Stimulated activated CD4-positive, alpha-beta T cell treated with anti-CD3 and anti-CD28 coated beads, Interleukin-15, amount 100 ng/mL, for 48 hours (primary cell): Measurements from ENCODE around the gene HS3ST3B1.
A peak's percentile ranks its signal among the peaks of the same experiment; 100 is the strongest.

ENCODE experiments used
- DNase-seq, 2 donors: peaks; one replicate each; pipeline ENCODE4 v3.0.0-alpha.2; 2020; ENCODE audit warnings: low read depth in 2 of 2

Gene HS3ST3B1

GRCh38 chr17:14354807-14355206 lies 53.9 kb downstream of the HS3ST3B1 start:
- no peak for DNase-seq

GRCh38 chr17:14355556-14355955 lies 54.7 kb downstream of the HS3ST3B1 start:
- no peak for DNase-seq

DNA sequence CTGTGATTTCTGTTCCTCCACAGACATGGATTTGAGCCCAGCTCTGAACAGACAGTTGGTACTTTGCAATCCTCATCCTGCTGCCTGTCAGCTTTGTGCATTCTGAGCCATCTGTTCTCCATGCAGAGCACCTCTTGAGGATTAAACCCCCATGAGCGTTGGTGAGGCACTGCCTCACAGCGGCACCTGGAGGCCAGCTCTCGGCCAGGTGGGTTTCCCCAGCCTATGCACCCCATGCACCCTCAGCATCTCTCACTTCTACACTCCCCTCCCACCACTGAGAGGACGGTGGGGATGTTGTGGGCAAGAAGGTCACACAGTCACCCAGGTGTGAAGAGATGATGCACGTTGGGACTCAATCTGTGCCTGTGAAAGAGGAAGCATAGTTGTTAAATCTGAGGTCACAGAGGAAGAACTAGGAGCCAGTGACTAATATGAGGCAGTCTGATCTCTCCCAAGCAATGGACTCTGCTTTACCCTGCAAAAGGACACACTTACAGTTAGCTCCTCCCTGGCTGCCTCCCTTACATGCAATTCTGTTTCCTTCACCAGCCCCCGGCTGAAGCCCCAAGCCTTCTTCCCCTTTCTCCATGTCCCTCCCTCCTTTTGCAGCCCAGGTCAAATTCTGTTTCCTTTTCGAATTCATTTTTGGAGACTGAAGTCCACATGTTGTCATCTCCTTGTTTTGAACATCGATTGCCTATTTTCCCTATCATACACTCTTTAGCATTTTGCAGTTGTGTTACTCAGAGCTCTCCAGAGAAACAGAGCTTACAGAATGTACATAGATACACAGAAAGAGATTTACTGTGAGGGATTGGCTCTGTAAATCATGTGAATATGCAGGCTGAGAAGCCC lies 58.5 kb downstream of the HS3ST3B1 start:
- DNase-seq, result peak; percentile 23 to 31

DNA sequence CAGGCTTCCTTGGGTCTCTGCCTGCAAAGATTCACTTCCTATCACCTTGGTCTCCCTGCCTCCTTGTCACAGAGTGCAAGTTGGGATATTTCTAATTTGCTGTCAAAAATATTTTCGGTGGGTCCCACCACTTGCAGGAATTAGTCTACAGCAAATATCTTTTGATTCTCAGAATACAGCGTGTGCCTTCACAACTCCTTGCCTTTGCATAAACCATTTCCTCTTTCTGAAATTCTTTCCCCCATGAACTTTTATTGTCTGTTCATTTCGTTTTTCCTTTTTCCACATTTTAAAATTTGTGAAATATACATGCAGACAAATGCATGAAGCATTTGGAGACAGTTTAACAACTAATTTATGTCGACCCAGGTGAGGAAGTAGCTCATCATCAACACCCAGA lies 60.0 kb downstream of the HS3ST3B1 start:
- no peak for DNase-seq

DNA sequence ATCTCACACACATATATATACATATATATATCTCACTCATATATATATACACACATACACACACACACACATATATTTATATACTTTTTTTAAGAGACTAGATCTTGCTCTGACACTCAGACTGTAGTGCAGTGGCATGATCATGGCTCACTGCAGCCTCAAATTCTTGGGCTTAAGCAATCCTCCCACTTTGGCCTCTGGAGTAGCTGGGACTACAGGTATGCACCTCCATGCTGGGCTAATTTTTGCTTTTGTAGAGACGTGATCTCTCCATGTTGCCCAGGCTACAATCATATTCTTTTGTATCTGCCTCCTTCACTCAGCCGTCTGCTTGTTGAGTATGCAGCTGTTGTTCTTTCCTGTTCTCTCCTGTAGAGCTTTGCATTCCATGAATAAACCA lies 60.6 kb downstream of the HS3ST3B1 start:
- no peak for DNase-seq

DNA sequence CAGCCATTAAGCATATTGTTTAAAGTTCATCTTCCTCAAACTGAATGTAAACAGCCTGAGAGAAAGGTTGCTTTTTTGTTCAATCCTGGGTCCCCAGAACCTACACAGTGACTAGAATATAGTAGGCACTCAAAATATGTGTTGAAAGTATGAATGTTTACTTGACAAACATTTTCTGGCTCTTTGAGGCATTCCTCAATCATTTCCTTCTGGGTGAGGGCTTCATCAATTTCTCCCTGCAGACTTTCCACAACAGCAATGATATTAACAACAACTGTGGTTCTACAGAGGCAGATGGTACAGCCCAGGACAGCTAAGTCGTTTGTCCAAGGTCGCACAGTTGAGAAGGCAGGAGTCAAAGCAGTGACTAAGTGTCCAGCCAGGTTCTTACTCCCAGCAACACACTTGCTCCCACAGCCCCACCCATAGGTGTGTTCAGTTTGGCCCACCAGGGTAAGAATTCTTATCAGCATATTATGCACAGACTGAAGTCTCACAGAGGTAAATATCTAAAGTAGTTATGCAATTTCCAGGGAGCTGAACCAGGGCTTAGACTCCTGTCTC lies 61.1 kb downstream of the HS3ST3B1 start:
- DNase-seq, result no peak

DNA sequence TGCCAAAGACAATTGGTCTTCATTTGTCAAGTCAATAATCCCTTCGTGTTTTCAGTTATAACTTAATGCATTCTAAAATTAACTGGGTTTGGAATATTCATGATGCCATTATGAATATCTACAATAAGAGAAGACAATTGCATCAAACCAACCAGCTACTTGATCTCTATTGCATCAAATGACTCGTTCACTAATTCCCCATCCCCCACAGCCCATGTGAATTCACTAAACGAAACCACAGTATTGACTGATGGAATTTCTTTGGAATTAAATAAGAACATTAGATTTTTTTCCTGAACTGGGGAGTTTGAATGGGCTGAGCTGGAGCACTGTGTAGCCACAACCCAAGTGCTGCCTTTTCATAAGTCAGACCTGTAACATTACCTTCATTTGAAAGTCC lies 65.3 kb downstream of the HS3ST3B1 start:
- no peak for DNase-seq

DNA sequence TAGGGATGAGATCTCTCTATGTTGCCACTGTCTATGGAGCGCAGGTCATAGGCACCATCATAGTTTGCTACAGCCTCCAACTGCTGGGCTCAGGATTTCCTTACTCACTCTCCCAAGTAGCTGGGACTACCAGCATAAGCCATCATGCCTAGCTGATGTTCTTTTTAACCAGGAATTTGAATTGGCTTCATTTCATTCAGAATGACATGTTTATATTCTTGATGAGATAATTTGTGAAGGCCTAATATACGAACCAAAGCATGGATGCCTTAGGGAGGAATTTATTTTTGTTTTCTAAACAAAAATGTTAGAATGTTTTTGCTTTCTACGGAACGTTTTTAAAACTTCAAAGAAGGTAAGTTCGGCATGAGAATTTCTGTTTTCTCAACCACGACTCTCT lies 71.6 kb downstream of the HS3ST3B1 start:
- DNase-seq, result no peak

DNA sequence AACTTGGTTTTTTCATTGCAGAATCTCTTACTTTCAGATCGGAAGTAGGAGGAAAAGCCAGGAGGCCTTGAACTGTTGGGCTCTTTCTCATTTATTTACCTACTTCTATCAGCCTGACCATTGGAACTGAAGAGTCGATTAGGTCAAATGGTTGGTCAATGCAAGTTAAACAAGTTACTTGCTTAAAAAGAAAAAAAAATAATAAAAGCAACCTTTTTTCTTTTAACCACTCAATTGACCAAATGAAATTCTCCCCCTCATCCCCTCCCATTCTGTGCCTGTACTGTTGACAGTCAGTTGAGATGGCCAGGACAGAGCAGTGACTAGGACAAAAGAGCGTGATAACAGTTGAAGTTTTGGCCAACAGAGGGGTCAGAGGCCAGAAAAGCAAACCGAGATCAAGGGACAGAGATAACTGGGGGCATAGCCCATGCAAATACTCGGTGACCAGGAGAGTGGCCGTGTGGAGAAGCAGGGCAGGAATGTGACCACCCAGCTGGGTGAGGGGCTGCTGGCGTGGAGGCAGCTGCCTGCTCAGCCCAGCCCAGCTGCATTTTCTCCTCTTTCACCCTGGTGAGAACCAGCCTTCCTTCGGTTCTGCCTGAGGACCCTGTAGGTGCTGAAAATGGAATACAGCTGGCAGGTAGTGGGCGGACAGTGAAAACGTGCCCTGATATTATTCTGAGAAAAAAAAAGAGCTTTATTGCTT lies 72.2 kb downstream of the HS3ST3B1 start:
- no peak for DNase-seq

DNA sequence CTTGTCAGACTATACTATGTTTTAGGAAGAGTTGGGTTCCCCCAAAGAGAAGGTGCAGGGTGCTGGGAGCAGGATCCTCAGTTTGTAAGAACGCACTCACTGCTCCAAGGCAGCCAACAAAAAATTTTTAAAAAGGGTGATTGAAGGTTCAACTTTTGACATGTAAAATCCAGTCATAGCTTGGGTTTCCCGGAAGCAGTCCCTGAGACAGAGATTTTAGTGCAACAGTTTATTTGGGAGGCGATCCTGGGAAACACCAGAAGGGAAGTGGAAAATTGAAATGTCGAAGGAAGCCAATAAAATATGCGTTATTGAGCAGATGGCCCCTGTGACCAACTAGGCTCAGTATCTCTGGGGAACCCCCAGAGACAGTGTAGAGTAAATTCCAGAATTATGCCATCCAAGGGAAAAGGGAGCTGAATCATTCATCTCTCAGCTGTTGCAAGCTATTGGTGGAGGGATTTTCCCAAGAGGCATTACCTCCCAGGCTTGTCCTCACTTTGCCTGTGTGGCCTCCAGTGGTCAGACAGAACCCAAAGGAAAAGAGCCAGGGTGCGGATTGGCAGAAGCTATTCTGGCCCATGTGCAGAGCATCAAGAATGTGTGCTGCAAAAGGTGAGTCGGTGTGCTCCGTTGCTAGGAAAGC lies 72.9 kb downstream of the HS3ST3B1 start:
- DNase-seq, result no peak

- no peak for DNase-seq
Measured at GRCh38 chr17:14374268-14374667, 73.4 kb downstream of the HS3ST3B1 start.

GRCh38 chr17:14376666-14377065 lies 75.8 kb downstream of the HS3ST3B1 start:
- DNase-seq, result no peak

- DNase-seq, result no peak
Measured at GRCh38 chr17:14381606-14382005, 80.7 kb downstream of the HS3ST3B1 start.

DNA sequence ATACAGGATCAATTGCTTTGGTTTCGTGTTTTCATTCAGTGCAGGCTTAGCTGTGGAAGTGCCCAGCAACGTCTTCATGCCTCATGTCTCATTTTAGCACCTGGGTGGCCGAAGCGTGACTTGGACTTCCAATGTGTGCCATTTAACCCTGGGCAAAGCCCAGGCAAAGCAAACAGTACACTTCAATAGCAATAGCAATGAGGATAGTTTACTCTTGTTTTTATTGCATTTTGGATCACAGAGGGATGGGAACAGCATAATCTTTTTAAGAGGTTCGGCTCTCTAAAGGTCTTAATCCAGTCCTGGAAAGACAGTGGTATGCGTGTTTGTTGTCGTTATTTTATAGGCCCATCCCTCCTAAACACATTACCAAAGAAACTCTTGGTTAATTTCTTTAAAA lies 86.2 kb downstream of the HS3ST3B1 start:
- no peak for DNase-seq

DNA sequence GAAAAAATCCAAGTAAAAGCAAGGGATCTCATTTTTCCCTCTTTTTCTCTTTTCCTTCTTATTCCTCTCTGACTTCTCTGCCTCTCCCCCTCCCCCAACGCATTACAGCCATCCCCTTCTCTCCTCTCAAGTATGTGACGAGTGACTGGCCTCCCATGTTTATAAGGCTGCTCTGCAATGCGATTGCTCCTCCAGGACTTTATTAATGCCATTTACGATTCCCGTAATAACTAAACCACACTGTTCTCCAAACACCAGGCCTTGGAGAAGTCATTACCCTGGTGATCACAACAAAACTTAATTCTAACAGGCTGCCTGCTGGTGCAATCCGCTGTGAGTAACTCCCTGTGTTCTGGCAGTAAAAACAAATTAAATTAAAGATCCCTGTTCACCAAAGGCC lies 88.8 kb downstream of the HS3ST3B1 start:
- no peak for DNase-seq

DNA sequence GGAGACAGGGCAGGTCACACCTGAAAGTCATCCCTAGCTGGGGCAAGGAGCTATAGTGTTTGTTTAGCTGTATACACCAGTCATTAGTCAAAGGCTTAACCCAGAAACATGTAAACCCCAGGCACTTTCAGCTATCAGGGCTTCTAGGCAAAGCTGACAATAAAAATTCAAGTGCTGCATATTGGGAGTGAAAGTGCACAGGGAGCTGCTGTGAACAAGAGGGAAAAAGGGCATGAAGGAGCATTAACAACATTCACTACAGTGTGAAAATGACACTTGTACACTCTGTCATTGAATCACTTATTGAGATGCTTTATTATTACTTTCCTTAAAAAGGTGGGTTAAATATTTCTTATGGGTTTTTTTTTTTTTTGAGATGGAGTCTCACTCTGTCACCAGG lies 92.8 kb downstream of the HS3ST3B1 start:
- no peak for DNase-seq

DNA sequence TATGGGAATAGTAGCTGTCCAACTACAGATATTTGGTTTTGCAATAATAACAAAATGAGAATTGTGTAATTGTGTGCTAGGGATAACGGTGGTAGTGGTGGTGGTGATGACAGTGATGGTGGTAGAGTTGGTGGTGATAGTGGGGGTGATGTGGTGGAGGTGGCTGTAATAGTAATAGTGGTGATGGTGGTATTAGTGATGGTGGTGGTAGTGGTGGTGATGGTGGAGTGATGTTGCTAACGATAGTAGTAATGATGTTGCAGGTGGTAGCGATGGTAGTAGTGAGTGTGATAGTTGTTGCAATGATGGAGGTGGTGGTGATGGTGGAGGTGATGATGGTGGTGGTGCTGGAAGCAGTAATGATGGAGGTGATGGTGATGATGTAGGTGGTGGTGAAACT lies 94.4 kb downstream of the HS3ST3B1 start:
- no peak for DNase-seq

GRCh38 chr17:14396547-14396946 lies 95.7 kb downstream of the HS3ST3B1 start:
- DNase-seq, result no peak

DNA sequence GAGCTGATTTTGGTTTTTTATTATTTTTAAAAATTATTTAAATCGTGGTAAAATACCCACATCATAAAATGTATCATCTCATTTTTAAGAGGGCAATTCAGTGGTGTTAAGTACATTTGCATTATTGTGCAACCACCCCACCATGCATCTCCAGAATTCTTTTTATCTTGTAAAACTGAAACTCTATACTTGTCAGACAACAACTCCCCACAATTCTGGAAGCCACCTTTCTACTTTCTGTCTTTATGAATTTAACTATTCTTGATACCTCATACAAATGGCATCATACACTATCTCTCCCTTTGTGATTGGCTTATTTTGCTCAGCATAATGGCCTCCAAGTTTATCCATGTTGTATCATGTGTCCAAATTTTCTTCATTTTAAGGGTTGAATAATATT lies 97.9 kb downstream of the HS3ST3B1 start:
- DNase-seq, result no peak
